NCI-H1694 treated with DMSO at 0.1 percent for 48 hours (cell line): ENCODE data around the gene CEBPG.

Experiments used
- DNase-seq: peaks from one replicate; lab custom pipeline; 2025; lab: John Stamatoyannopoulos, UW

The CEBPG gene

GRCh38 chr19:33395561-33396550, 22.3 kb downstream of the CEBPG start:
- DNase-seq: no peak

GRCh38 chr19:33396701-33397535, 23.4 kb downstream of the CEBPG start:
- DNase-seq: no peak

- DNase-seq: no peak
Observed at GRCh38 chr19:33397536-33398360, 24.2 kb downstream of the CEBPG start.

GRCh38 chr19:33398361-33399060, 25.0 kb downstream of the CEBPG start:
- no peak for DNase-seq

- DNase-seq: no peak
Observed at GRCh38 chr19:33399081-33399744, 25.7 kb downstream of the CEBPG start.

GRCh38 chr19:33399745-33400681, 26.5 kb downstream of the CEBPG start:
- DNase-seq: no peak

- DNase-seq: no peak
Observed at GRCh38 chr19:33400856-33401682, 27.6 kb downstream of the CEBPG start.

- DNase-seq: no peak
Observed at GRCh38 chr19:33401683-33402420, 28.3 kb downstream of the CEBPG start.

GRCh38 chr19:33402421-33403220, 29.1 kb downstream of the CEBPG start:
- DNase-seq: no peak

GRCh38 chr19:33403221-33403972, 29.9 kb downstream of the CEBPG start:
- no peak for DNase-seq

- no peak for DNase-seq
Observed at GRCh38 chr19:33403973-33404304, 30.4 kb downstream of the CEBPG start.

GRCh38 chr19:33404506-33405253, 31.2 kb downstream of the CEBPG start:
- no peak for DNase-seq

GRCh38 chr19:33405254-33405552, 31.7 kb downstream of the CEBPG start:
- no peak for DNase-seq

- no peak for DNase-seq
Observed at GRCh38 chr19:33405553-33406461, 32.3 kb downstream of the CEBPG start.
